Lung (tissue), 12 donors: ENCODE measurements around the gene KRT75. TPM values are rescaled to one million over a fixed set of nuclear protein-coding genes. Genes with fewer than 3 reads are reported as not detected.

Experiments used
- ATAC-seq: fragments of 200-7000 bp; cut with Tn5 transposase; one replicate; pipeline ENCODE4 v1.9.1; 2020; ENCODE audit warnings: moderate number of reproducible peaks; ENCODE audit not compliant: insufficient read depth, low FRiP score
- DNase-seq, 3 donors: peaks; one replicate each; pipeline ENCODE4 v3.0.0-alpha.2; 2013 to 2017
- H3K27ac ChIP-seq, 2 donors: one replicate each; pipeline ENCODE4 v1.5.1; 2013; ENCODE audit warnings: mild to moderate bottlenecking in 2 of 2, moderate library complexity in 2 of 2, control low read depth in 1 of 2, inconsistent platforms in 1 of 2, low read depth in 1 of 2, low read length in 1 of 2
- H3K27me3 ChIP-seq, 3 donors: one replicate each; pipeline ENCODE4 v1.5.1; 2013; ENCODE audit warnings: low read length in 2 of 3; ENCODE audit not compliant: control insufficient read depth in 3 of 3, insufficient read depth in 3 of 3
- H3K36me3 ChIP-seq, 4 donors: one replicate each; pipeline ENCODE4 v1.5.1; 2013; ENCODE audit warnings: low read length in 4 of 4, mild to moderate bottlenecking in 1 of 4, moderate library complexity in 1 of 4; ENCODE audit not compliant: control insufficient read depth in 4 of 4, insufficient read depth in 4 of 4
- H3K4me1 ChIP-seq, 5 donors: one replicate each; pipeline ENCODE4 v1.5.1; 2013; ENCODE audit warnings: low read length in 5 of 5, mild to moderate bottlenecking in 2 of 5, moderate library complexity in 1 of 5; ENCODE audit not compliant: control insufficient read depth in 5 of 5, insufficient read depth in 5 of 5
- H3K4me3 ChIP-seq: one replicate; pipeline ENCODE4 v1.5.1; 2013; ENCODE audit warnings: mild to moderate bottlenecking, control low read depth, moderate library complexity
- H3K9ac ChIP-seq, 2 donors: one replicate each; pipeline ENCODE4 v1.5.1; 2013; ENCODE audit warnings: low read length in 2 of 2, control low read depth in 1 of 2; ENCODE audit not compliant: insufficient read depth in 1 of 2
- H3K9me3 ChIP-seq, 4 donors: one replicate each; pipeline ENCODE4 v1.5.1; 2013; ENCODE audit warnings: low read length in 3 of 4, mild to moderate bottlenecking in 1 of 4, moderate library complexity in 1 of 4; ENCODE audit not compliant: control insufficient read depth in 4 of 4, insufficient read depth in 3 of 4
- WGBS, 2 donors: extraction: QIAGEN DNeasy Blood & Tissue Kit; methylation state at CpG; one replicate each; pipeline ENCODE4 v1.1.7; 2013; 5-methylcytosine and 5-hydroxymethylcytosine counted together
- polyA plus RNA-seq, 2 donors: library from polyadenylated mRNA; stranded (reverse); fragments of 200-250 nt; gene quantifications; one replicate each; pipeline ENCODE4 v1.2.1, GENCODE V29; 2013
- total RNA-seq, 2 donors: library from RNA; depleted of rRNA in 1 of 2; stranded (reverse); fragments of >200 nt in 1 of 2; gene quantifications; one replicate each; pipeline ENCODE4 v1.2.1, GENCODE V29; 2014 to 2021
- TF ChIP-seq, protein P1 (sequence below): IDR thresholded peaks from 2 replicates; pipeline ENCODE4 v1.5.1; 2012; ENCODE audit warnings: mild to moderate bottlenecking; ENCODE audit errors: control extremely low read depth, extremely low read depth
- donor health status: control.
- donor health status: control.
- donor health status: Bipolar disorder and iron deficiency.
- donor health status: healthy.
- donor health status: DM: yes; HTN: yes; CAD: no.

KRT75 gene
- total and polyA plus RNA-seq, 4 donors: 0.01 TPM; not detected in 3

DNA sequence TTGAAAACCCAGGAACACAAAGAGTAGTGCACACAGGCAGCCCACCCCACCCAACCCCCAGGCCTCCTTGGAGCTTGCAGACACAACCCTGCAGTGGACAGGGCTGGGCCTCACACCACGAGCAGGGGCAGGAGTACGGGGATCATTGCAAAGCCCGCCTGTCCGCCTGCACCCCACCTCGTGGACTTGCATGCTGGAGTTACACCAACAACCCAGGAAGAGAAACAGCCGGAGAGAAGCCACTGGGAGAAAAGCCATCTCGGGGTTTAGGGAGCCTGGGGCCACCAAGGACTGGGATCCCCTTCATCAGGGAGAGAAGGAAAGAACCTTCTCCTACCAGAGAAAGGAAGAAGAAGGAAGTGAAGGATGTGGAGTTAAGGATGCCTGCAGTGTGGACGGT lies 56.9 kb downstream of the KRT75 start:
- WGBS, 2 donors: 87 to 89% methylated on average over 8 of the region's 8 CpGs
- Histone ChIP-seq H3K36me3 (no peaks in the 10 kb centered on the region), H3K27me3 (peaks cover 0 to 9% (median 0%) of the 10 kb centered on the region in 3 donors), H3K4me1 (no peaks in the 10 kb centered on the region), H3K9me3 (no peaks in the 10 kb centered on the region), H3K9ac (no peak overlapping the region), H3K27ac (no peak overlapping the region), H3K4me3 (no peak overlapping the region)
- ATAC-seq (no peak), DNase-seq (no peak)
- TF ChIP-seq, protein P1, sequence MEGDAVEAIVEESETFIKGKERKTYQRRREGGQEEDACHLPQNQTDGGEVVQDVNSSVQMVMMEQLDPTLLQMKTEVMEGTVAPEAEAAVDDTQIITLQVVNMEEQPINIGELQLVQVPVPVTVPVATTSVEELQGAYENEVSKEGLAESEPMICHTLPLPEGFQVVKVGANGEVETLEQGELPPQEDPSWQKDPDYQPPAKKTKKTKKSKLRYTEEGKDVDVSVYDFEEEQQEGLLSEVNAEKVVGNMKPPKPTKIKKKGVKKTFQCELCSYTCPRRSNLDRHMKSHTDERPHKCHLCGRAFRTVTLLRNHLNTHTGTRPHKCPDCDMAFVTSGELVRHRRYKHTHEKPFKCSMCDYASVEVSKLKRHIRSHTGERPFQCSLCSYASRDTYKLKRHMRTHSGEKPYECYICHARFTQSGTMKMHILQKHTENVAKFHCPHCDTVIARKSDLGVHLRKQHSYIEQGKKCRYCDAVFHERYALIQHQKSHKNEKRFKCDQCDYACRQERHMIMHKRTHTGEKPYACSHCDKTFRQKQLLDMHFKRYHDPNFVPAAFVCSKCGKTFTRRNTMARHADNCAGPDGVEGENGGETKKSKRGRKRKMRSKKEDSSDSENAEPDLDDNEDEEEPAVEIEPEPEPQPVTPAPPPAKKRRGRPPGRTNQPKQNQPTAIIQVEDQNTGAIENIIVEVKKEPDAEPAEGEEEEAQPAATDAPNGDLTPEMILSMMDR: no peak

Other genes with a start within 250 kb of the KRT75 start
- gene KRT80, start 242.4 kb downstream of the KRT75 start, total RNA-seq: 10 to 100 TPM in 1 of 2 donors, 1 to 10 TPM in 1; 1.8 to 15.5 TPM
- gene KRT80, start 242.4 kb downstream of the KRT75 start, polyA plus RNA-seq: 1 to 10 TPM; 7.2 to 9.9 TPM
- gene KRT7, start 201.1 kb downstream of the KRT75 start, total RNA-seq: 1,000 to 10,000 TPM in 1 of 2 donors, 10 to 100 TPM in 1; 33.6 to 1,411 TPM
- 1,000 to 10,000 TPM; 1,201 to 1,415 TPM for gene KRT7, start 201.1 kb downstream of the KRT75 start, polyA plus RNA-seq
- gene KRT86, start 159.7 kb downstream of the KRT75 start, total RNA-seq: 1 to 10 TPM in 1 of 2 donors, not detected in 1; 1.1 TPM
- gene KRT86, start 159.7 kb downstream of the KRT75 start, polyA plus RNA-seq: under 1 TPM; 0.11 to 0.31 TPM
- gene KRT81, start 142.8 kb downstream of the KRT75 start, total RNA-seq: under 1 TPM; 0.20 to 0.61 TPM
- gene KRT81, start 142.8 kb downstream of the KRT75 start, polyA plus RNA-seq: under 1 TPM; 0.02 to 0.26 TPM
- gene KRT83, start 113.0 kb downstream of the KRT75 start, total RNA-seq: not detected
- not detected for gene KRT83, start 113.0 kb downstream of the KRT75 start, polyA plus RNA-seq
- not detected for gene KRT85, start 66.9 kb downstream of the KRT75 start, total RNA-seq
- not detected for gene KRT85, start 66.9 kb downstream of the KRT75 start, polyA plus RNA-seq
- gene KRT84, start 48.7 kb downstream of the KRT75 start, total RNA-seq: not detected
- not detected for gene KRT84, start 48.7 kb downstream of the KRT75 start, polyA plus RNA-seq
- gene KRT82, start 28.0 kb downstream of the KRT75 start, total RNA-seq: not detected
- not detected for gene KRT82, start 28.0 kb downstream of the KRT75 start, polyA plus RNA-seq
- gene KRT6B, start 17.8 kb upstream of the KRT75 start, total RNA-seq: under 1 TPM in 1 of 2 donors, not detected in 1; 0.25 TPM
- under 1 TPM; 0.06 to 0.63 TPM for gene KRT6B, start 17.8 kb upstream of the KRT75 start, polyA plus RNA-seq
- not detected for gene KRT6C, start 39.4 kb upstream of the KRT75 start, total RNA-seq
- gene KRT6C, start 39.4 kb upstream of the KRT75 start, polyA plus RNA-seq: under 1 TPM; 0.08 to 0.10 TPM
- gene KRT6A, start 58.9 kb upstream of the KRT75 start, total RNA-seq: 1 to 10 TPM in 1 of 2 donors, under 1 TPM in 1; 0.65 to 7.9 TPM
- 10 to 100 TPM in 1 of 2 donors, 1 to 10 TPM in 1; 6.8 to 46.8 TPM for gene KRT6A, start 58.9 kb upstream of the KRT75 start, polyA plus RNA-seq
- 10 to 100 TPM; 19.0 to 49.4 TPM for gene KRT5, start 86.0 kb upstream of the KRT75 start, total RNA-seq
- gene KRT5, start 86.0 kb upstream of the KRT75 start, polyA plus RNA-seq: 10 to 100 TPM; 15.8 to 48.5 TPM
- not detected for gene KRT71, start 118.8 kb upstream of the KRT75 start, total RNA-seq
- gene KRT71, start 118.8 kb upstream of the KRT75 start, polyA plus RNA-seq: not detected
- gene KRT74, start 139.5 kb upstream of the KRT75 start, total RNA-seq: not detected
- gene KRT74, start 139.5 kb upstream of the KRT75 start, polyA plus RNA-seq: not detected
- gene KRT72, start 167.1 kb upstream of the KRT75 start, total RNA-seq: under 1 TPM in 1 of 2 donors, not detected in 1; 0.17 TPM
- under 1 TPM; 0.14 TPM for gene KRT72, start 167.1 kb upstream of the KRT75 start, polyA plus RNA-seq
- not detected for gene KRT73, start 184.2 kb upstream of the KRT75 start, total RNA-seq
- under 1 TPM in 1 of 2 donors, not detected in 1; 0.07 TPM for gene KRT73, start 184.2 kb upstream of the KRT75 start, polyA plus RNA-seq
- not detected for gene KRT2, start 217.8 kb upstream of the KRT75 start, total RNA-seq
- under 1 TPM in 1 of 2 donors, not detected in 1; 0.03 TPM for gene KRT2, start 217.8 kb upstream of the KRT75 start, polyA plus RNA-seq
- gene KRT1, start 246.0 kb upstream of the KRT75 start, total RNA-seq: under 1 TPM; 0.09 to 0.82 TPM
- gene KRT1, start 246.0 kb upstream of the KRT75 start, polyA plus RNA-seq: not detected